AG09319 (cell line): Measurements from ENCODE around the gene KIF12.

Source experiments
- DNase-seq: peaks from one replicate; pipeline ENCODE4 v3.0.0-alpha.2; 2010; ENCODE audit warnings: low read depth; ENCODE audit errors: extremely low read depth
- TF ChIP-seq, protein P1 (sequence below): IDR thresholded peaks from 2 replicates; pipeline ENCODE4 v1.5.1; 2011; ENCODE audit warnings: low read depth, mild to moderate bottlenecking, inconsistent platforms, low read length, moderate library complexity

KIF12 gene

DNA sequence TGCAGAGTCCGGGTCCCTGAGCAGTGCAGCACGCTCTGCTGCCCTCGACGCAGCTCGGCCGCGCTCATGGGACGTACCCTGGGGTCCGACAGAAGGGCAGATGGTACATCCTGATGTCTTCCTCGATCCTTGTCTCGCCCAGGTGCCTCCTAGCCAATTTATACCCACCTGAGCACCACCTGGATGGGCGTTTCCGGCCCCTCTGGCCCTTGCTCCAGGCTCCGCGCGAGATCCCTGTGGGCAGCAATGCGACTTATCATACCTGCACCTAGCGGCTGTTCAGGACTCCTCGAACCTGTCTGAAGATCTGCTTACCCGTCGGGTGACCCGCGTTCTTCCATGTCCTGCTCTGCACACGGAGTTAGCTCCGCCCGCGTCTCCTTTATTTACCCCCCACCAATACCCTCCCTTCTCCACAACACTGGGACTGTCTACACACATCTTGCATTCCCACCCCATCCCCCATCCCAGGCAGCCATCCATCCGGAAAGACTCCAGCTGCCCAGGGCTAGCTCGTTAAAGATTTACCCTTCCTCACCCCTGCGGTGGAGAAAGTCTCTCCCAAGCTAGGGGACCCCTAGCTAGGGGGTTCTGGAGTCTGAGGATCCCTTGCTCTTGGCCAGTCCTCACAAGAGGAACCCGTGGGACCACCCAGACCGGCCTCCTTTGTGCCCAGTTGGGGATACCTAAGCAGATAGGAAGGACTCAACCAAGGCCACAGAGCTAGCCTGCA, at the start of gene KIF12:
KIF12 (minus strand) TSS at position 357 of the 733 bp plus-strand sequence; CDS start at position 341, 16 bp downstream.
- DNase-seq, result no peak

DNA sequence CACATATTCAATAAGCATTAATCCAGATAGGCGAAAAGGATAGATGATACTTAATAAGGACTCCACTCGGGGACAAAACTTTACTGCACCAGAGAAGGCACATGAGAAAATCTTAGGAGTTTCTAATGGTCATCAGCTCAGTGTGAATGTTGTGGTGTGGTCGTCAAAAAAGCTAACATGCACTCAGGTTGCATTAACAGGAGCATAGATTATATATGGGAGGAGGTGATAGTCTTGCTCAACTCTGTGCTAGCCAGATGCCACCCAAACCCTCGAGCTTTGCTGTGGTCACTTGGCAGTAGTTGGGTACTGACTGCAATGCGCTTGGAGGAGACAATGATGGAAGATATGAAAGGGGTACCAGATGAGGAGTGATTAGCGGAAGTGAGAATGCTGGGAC, 47.6 kb upstream of the KIF12 start:
- TF ChIP-seq, protein P1, sequence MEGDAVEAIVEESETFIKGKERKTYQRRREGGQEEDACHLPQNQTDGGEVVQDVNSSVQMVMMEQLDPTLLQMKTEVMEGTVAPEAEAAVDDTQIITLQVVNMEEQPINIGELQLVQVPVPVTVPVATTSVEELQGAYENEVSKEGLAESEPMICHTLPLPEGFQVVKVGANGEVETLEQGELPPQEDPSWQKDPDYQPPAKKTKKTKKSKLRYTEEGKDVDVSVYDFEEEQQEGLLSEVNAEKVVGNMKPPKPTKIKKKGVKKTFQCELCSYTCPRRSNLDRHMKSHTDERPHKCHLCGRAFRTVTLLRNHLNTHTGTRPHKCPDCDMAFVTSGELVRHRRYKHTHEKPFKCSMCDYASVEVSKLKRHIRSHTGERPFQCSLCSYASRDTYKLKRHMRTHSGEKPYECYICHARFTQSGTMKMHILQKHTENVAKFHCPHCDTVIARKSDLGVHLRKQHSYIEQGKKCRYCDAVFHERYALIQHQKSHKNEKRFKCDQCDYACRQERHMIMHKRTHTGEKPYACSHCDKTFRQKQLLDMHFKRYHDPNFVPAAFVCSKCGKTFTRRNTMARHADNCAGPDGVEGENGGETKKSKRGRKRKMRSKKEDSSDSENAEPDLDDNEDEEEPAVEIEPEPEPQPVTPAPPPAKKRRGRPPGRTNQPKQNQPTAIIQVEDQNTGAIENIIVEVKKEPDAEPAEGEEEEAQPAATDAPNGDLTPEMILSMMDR, result no peak
- DNase-seq, result no peak

More for the DNA sequence above, at the start of gene KIF12:
- TF ChIP-seq, protein P1, result no peak

- TF ChIP-seq, protein P1, result no peak
- DNase-seq, result no peak
These were observed 44.1 kb upstream of the KIF12 start for GRCh38 chr9:114143234-114143633.

DNA sequence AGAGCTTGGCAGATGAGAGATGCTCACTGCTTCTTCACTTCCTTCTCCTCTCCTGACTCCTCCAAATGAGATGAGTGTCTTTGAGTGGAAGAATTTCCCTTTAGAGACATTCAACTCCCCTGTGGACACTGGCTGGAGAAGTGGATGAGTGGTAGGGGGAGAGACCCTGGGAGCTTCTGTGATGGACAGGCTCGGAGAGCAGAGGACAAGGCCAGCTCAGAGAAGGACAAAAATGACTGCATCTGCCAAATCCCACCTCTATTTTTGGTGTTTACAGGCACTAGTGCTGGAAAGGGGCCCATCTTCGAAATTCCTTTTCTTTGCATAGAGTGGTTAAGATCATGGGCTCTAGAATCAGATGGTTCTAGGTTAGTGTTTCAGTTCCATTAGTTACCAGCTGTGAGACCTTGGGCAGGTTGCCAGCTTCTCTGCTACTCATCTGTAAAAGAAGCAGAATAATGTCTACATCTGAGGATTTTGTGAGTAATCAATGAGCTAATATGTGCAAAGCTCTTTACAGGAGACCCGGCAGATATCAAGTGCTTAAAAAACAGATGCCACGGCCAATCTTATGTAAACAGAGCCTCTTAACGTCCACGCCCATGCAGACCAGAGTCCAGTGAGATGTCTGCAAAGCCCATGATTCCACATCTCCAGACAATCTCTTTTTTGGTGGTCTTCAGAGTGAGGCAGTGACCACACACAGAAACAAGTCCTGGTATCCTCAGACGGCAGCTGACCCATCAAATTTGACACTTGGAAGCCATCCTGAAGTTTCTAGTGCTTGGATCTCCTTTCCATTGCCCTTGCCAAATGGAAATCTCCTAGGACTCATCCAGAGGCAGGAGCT, 42.7 kb upstream of the KIF12 start:
- DNase-seq, result peak; percentile 27
- TF ChIP-seq, protein P1, result no peak

DNA sequence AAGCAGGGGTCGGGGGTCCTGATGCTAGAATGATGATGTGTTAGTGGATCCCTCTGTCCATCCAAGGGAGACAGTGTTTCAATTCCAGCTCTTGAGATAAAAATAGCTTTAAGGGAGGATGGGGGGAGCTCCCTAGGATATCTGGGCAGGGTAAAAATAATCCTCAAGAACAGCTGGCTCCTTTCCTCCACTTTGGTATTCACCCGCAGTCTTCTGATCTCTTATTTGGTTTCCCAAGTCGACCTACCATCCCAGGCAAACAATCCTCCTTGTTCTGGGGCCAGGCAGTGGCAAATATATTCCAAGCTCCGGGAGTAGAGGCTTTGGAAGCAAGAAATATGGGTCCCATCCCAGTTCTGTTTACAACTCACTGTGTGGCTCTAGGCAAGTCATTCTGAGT, 41.8 kb upstream of the KIF12 start:
- TF ChIP-seq, protein P1, result no peak
- DNase-seq, result no peak

DNA sequence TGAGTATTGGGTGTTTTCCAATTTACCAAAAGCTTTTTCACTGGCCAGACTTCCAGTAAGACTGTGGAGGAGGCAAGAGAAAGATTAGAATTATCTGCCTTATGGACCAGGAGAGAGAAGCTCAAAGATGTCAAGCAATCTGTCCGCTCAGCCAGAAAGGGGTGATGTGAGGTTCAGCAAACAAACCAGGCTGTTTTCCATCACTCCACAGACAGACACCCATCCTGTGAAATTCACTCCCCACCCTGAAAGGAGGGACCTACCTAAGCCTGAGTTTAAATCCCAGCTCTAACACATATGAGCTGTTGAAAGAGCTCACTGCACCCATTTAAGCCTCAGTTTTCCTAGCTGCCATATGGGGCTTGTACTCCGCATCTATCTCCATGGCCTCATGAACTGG, 41.3 kb upstream of the KIF12 start:
- no peak for DNase-seq
- TF ChIP-seq, protein P1, result no peak

DNA sequence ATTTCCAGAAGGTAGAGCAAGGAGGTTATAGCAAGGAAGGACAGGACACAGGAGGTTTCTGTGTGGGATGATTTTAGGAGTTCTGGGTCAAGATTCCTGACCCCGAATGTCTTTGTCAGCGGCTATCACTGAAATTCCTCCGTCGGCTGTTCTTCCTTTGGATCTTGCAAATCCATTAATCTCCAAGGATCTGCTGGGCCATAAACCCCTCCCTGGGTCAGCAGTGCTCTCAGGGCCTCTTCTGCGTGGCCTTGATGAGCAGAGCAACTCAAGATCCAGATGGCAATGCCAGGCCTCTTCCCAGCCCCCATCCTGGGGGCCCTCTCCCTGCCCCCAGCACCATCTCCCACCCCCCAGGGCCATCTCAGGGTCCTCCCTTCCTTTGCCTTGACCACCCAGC, 40.0 kb upstream of the KIF12 start:
- no peak for DNase-seq
- TF ChIP-seq, protein P1, result no peak
